ENCODE measurements around the gene ZBTB45.
"Not testable (repeated sequence)": the region's sequence is repeated elsewhere in the genome, so short reads cannot be mapped to it uniquely, and the experiment has no call there.

ZBTB45 gene

DNA sequence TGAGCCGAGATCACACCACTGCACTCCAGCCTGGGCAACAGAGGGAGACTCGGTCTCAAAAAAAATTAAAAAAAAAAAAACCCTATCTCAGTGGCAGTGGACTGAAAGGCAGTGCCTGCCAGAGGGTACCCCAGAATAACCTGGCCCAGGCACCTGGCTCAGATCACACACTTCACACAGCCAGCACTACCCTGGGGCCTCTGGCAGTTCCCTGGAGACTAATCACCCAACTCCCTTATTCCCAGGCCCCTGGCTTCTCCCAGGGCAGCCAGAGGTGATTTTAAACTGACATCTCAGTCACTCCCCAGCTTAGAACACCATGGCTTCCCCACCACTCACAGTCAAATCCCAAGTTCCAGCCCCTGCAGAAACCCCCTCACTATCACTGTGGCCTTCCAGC, 4.4 kb downstream of the ZBTB45 start:
- no peak for DNase-seq
- in situ Hi-C loops (cut with HindIII; ENCODE audit: low pct_ligation_motif_present, low pct_unique_long_range_greater_than_20kb, low sequenced_read_pairs): no loop called here

DNA sequence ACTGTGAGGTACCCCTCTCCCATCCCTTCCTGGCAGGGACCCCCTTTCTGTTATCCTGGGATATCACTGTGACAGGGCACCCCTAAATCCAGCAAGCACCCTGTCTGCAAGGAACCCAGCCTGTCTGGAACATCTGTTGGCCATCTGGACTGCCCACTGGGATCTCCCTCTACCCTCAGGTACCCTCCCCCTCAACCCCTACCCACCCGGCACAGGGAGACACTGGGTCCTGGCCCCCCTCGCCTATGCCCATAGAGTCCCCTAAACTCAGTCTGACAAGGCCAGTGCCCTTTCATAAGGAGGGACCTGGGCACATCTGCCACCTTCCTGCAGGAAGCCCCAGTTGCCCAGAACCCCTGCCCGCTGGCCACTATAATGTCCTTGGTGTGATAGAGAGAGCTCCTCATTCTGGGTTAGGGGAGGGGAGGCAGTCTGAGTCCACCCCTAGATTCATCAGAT, 5.0 kb downstream of the ZBTB45 start:
- DNase-seq: no peak
- in situ Hi-C loops (cut with HindIII; ENCODE audit: low pct_ligation_motif_present, low pct_unique_long_range_greater_than_20kb, low sequenced_read_pairs): no loop called here

DNA sequence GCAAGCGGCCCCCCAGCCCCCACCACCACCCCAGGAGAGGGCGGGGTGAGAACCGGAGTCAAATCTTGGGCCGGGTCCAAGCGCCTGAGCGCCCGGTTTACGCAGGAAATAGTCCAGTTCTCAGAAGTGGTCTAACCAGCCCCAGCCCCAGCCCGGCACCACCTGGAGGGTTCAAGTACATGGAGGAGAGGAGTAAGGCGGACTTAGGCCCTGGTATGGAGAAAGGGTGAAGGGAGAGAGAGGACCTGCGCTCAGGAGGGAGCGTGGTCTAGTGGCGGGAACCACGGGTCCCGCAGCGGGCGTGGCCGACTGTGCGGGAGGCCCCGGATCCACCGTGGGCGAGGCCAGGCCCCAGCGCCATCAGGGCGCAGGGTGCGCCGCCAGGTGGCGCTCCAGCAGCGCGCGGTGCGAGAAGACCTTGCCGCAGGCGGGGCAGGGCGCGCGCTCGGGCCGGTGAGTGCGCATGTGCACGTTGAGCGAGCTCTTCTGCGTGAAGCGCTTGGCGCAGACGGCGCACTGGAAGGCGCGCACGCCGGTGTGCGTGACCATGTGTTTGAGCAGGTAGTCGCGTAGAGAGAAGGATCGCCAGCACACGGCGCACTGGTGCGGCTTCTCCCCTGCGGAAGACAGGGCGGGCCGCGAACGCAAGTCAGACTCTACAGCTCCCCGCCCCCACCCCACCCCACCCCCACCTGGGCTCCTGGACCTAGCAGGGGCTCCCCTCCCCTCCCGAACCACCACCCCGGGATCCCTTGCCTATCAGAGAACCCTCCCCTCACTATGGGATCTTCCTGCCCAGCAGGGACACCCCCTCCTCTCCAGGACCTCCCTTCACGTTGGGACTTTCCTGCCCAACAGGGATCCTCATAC, 5.7 kb downstream of the ZBTB45 start:
- peak; percentile 88 for DNase-seq
- in situ Hi-C loops (cut with HindIII; ENCODE audit: low pct_ligation_motif_present, low pct_unique_long_range_greater_than_20kb, low sequenced_read_pairs): no loop called here

DNA sequence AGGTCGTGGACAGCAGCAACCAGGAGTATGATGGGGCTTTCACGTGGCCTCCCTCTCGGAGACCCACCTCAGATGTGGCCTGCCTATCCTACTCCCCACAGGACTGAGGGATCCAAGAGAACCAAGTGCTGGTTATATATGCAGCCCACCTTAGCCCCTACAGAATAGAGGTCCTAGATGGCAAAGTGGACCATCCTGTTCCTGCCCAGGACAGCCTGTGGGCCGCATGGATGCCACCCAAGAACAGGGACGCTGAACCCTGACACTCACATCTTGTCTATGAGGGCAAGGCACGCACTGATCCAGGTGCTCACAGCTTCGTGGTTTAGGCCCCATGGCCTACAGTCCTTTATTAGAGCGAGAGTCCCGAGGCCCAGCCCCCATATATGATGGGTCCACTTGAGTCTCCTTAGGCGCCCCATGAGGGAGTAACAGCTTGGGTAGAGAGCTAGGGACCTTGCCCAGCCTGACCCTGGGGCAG, 6.4 kb downstream of the ZBTB45 start:
- DNase-seq: no peak
- in situ Hi-C loops (cut with HindIII; ENCODE audit: low pct_ligation_motif_present, low pct_unique_long_range_greater_than_20kb, low sequenced_read_pairs): no loop called here

DNA sequence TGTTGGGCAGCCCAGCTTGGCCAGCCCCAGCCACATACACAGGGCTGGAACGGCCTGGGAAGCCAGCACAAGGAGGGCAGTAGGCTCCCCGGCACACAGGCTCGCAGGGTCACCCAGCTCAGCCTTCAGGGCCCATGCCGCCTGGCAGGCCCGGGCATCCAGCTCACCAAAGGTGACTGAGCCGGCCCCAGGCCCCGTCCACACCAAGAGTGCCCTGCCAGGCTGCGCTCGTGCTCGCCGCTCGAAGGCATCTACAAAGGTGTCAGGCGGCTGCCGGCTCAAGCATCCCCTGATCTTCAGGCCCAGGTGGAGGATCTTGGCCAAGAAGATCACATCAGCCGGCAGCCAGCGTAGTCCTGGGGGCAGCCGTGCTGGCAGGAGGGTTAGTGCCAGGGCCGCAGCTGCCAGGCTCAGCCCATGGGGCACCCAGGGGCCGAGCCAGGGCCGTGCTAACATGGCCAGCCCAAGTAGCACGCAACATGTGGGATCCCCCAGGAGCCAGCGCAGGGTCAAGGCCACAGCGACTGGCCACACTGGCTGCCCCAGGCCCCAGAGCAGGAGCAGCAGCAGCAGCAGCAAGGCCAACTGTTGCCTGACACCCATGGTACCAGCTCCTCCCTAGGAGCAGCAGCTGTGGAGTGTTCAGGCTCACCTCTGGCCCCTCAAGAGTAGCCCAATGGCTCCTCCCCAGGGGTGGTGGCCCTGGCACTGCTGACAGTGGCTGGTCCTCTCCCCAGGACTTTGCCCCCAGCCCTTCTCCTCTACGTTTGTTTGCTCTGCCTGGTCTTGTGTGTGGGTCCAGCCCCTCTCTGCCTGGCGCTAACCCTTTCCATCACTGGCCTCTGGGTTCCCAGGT, 8.0 kb downstream of the ZBTB45 start, which contains the start of gene SLC27A5:
Gene SLC27A5 (minus strand): TSS at position 640 of the 856 bp plus-strand sequence. CDS start 37 bp downstream, at position 603.
- in situ Hi-C loops (cut with HindIII; ENCODE audit: low pct_ligation_motif_present, low pct_unique_long_range_greater_than_20kb, low sequenced_read_pairs): no loop called here
- no peak for DNase-seq

DNA sequence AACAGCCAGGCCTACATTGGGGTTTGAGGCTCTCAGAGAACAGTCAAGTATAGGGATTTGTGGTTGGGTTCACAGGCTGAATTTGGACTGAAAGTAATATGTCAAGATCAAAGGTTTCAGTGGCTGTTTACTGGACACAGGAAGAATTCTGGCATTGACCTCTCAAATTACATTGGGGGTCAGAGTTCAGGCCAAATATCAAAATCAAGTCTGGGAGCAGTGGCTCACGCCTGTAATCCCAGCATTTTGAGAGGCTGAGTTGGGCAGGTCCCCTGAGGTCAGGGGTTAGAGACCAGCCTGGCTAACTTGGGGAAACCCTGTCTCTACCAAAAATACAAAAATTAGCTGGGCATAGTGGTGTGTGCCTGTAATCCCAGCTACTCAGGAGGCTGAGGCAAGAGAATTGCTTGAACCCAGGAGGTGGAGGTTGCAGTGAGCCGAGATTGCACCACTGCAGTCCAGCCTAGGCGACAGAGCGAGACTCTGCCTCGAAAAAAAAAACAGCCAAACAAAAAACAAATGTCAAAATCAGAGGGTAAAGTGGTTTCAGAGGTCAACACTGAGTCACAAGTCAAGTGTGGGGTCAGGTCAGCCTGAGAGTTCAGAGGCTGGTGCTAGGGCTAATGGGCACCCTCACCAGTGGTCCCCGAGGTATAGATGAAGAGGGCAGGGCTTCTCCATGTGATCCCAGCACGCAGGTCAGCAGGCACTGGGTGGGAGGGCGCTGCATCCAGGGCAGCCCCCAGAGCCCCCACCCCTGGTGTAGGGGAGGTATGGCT, 9.3 kb downstream of the ZBTB45 start:
- in situ Hi-C loops (cut with HindIII; ENCODE audit: low pct_ligation_motif_present, low pct_unique_long_range_greater_than_20kb, low sequenced_read_pairs): no loop called here
- DNase-seq: no peak

DNA sequence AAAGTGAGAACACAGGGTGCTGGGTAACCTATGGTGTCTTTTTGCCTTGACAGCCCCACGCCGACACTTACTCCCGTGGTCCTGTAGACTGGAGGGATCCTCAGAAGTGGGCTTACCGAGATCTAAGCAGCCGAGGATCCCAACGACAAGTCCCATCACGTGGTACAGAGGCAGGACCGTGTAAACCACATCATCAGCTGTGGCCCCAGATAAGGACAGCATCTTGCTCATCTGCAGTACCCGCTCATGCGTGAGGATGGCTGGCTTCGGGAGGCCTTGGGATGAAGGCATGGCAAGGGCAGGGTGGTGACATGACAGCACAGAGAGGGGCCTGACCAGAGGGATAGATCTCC, 9.9 kb downstream of the ZBTB45 start:
- in situ Hi-C loops (cut with HindIII; ENCODE audit: low pct_ligation_motif_present, low pct_unique_long_range_greater_than_20kb, low sequenced_read_pairs): no loop called here
- no peak for DNase-seq

DNA sequence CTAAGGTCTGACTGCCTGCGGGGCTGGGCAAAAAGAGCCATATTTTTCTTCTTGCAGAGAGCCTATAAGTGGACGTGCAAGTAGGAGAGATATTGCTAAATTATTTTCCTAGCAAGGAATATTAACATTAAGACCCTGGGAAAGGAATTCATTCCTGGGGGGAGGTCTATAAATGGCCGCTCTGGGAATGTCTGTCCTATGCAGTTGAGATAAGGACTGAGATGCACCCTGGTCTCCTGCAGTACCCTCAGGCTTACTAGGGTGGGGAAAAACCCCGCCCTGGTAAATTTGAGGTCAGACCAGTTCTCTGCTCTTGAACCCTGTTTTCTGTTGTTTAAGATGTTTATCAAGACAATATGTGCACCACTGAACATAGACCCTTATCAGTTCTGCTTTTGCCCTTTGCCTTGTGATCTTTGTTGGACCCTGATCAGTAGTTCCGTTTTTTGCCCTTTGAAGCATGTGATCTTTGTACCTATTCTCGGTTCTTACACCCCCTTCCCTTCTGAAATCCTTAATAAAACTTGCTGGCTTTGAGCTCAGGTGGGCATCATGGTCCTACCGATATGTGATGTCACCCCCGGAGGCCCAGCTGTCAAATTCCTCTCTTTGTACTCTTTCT, 11.9 kb downstream of the ZBTB45 start:
- DNase-seq; in situ Hi-C loops (cut with HindIII; ENCODE audit: low pct_ligation_motif_present, low pct_unique_long_range_greater_than_20kb, low sequenced_read_pairs): not testable (repeated sequence)

DNA sequence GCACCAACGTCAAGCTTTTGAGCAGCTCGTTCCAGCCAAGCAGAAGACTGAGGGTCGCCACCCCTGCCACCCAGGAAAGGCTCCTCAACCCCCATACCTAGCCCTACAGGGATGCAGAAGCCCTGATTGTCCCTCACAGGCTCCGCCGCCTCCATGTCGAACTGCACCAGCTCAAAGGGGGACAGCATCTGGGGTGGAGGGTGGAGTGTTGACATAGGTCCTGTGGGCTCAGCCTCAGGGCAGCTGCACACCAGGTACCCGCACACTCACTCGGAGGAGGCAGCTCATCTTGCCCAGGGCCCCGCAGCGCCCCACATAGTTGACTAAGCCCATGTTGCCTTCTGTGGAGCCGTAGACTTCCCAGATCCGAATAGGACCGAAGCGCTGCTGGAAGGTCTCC, 19.4 kb downstream of the ZBTB45 start:
- in situ Hi-C loops (cut with HindIII; ENCODE audit: low pct_ligation_motif_present, low pct_unique_long_range_greater_than_20kb, low sequenced_read_pairs): no loop called here
- no peak for DNase-seq

DNA sequence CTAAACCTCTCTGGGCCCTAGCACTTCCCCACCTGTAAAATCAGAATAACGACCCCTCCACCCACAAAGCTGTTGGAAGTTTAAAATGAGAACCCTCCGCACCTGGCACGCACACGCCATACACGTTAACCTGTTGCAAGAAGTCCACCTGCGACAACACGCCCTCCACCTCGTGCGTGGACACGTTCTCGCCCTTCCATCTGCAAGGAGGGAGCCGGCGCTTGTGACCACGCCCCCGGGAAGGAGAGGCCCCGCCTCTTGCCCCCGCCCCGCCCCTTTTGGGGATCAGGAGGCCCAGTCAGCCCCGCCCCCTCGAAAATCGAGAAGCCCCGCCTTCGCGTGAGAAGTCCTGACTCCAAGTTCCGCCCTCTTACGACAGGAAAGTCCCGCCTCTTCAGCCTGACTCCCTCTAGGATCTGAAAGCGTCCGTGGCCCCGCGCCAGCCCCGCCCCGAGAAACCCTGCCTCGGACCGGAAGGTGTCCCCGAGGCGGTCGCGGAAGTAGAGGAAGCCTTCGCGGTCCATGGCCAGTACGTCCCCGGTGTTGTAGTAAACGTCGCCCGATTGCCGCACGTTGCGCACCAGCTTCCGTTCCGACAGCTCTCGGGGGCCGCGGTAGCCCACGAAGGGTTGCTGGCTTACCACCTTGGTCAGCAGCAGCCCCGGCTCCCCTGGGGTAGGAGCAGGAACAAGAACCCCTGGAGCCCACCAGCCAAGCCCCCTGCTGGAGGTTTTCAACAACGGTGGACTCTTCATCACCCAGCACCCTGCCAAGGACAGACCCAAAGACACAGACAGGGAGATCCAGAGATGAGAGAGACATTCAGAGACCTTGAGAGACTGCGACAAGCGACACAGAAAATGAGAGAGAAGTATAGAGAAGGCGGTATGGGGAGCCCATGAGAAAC, 20.3 kb downstream of the ZBTB45 start:
- in situ Hi-C loops (cut with HindIII; ENCODE audit: low pct_ligation_motif_present, low pct_unique_long_range_greater_than_20kb, low sequenced_read_pairs): no loop called here
- DNase-seq: peak; percentile 97

DNA sequence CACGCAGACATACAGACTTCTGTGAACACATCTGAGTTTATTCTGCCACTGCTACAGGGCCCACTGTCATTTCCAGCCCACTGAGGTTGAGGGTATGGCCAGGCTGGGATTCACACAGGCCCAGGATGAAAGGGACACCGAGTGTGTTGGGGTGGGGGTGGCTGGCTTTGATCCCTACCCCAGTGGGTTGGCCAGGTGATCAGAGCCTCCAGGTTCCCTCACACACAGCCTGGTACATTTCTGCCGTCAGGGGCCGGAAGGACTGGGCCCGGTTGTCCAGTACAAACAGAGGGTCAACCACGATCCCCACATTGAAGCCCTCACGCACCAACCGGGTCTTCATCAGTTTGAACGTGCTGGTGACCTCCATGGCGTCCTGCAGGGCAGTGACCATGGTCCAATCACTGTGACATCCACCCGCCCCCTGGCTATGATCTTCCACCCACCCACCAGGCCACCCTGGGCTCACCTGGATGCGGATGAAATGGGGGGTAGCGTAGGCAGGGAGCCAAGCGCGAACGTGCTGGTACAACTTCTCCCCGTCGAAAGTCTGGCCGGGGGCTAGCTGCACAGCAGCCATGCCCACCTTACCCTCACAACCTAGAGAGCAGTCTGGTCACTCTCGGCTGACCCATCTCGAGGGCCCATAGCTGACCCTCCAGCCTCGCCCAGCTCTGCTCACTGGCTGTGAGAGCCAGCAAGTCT, 21.1 kb downstream of the ZBTB45 start:
- in situ Hi-C loops (cut with HindIII; ENCODE audit: low pct_ligation_motif_present, low pct_unique_long_range_greater_than_20kb, low sequenced_read_pairs): no loop called here
- no peak for DNase-seq

DNA sequence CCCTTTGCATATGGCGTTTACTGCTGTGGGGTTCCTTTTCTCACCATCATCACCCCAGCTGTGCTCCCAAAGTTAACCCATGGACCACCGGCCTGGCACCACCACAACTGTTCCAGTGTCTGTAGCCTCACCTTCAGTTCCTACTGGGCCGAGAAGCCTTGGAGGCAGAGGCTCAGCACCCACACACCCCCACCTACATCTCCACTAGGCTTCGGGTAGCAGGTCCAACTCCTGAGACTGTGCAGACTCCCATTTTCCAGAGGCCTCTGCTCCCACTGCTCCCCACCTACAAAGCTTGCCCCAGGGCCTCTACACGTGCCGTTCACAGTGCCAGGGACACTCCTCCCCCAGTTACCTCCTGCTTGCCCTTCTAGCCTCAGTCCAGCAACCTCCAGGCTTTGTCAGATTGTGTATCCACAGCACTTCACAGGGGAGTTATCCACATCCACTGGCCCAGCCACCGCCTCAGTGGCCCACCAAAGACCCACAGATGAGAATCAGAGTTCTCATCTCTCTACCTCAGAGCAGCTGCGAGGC, 21.9 kb downstream of the ZBTB45 start:
- in situ Hi-C loops (cut with HindIII; ENCODE audit: low pct_ligation_motif_present, low pct_unique_long_range_greater_than_20kb, low sequenced_read_pairs): no loop called here
- DNase-seq: no peak

DNA sequence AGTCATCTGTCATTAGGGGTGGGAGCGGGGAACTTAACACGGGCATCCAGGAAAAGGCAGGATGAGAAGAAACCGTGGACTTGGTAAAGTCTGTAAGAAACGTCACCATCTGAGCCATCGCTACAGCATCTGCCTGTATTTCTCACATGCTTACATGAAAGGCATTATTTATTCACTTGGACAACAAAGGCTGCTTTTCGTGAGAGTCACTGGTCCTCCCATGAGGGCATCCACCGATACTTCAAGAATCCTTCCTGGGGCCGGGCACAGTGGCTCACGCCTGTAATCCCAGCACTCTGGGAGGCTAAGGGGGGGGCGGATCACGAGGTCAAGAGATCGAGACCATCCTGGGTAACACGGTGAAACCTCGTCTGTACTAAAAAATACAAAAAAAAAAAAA, 27.3 kb downstream of the ZBTB45 start:
- in situ Hi-C loops (cut with HindIII; ENCODE audit: low pct_ligation_motif_present, low pct_unique_long_range_greater_than_20kb, low sequenced_read_pairs): no loop called here
- no peak for DNase-seq

DNA sequence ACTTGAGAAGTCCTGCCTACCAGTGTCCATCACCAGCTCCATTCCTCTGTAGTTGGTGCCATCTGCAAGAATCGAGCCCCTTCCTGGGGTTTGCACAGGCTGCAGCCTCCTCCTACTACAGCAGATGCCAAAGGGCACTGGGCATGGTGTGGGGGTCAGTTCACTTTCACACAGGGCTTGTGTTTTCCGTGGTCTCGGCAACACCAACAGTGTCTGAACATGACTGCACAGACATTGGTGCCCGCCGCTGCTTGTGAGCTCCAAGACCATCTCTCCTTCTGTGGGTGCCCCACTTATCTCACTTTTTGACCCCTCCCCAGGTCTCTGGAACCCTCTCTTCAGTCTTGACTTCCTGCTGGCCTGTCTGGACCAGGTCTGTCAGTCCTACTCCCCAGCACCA, 28.2 kb downstream of the ZBTB45 start:
- in situ Hi-C loops (cut with HindIII; ENCODE audit: low pct_ligation_motif_present, low pct_unique_long_range_greater_than_20kb, low sequenced_read_pairs): no loop called here
- no peak for DNase-seq

DNA sequence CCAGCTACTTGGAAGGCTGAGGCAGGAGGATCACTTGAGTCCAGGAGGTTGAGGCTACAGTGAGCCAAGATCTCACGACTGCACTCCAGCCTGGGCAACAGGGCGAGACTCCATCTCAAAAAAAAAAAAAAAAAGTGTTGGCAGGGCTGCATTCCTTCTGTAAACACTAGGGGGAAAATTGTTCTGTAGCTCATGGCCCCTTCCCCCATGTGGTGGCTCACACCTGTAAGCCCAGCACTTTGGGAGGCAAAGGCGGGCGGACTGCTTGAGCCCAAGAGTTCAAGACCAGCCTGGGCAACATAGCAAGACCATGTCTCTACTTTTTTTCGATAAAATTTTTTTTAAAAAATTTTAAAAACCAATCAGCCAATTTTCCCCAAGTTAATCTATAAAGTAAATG, 35.3 kb downstream of the ZBTB45 start:
- in situ Hi-C loops (cut with HindIII; ENCODE audit: low pct_ligation_motif_present, low pct_unique_long_range_greater_than_20kb, low sequenced_read_pairs): not testable (repeated sequence)

DNA sequence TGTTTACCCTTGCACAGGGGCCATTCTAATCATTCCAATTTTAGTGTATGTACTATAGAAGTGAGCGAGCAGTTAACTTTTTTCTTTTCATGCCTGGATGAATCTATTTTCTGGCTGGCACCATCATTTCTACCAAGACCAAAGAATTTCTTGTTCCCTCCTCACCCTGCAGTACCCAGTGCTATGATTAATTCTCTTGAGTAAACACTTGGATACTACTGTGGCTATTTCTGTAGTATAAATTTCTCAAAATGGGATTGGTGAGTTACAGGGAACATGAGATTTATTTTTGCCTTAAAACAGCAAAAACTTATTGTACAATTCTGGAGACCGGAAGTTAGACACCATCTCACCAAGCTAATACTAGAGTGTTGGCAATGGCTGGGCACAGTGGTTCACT, 35.8 kb downstream of the ZBTB45 start:
- DNase-seq: no peak
- in situ Hi-C loops (cut with HindIII; ENCODE audit: low pct_ligation_motif_present, low pct_unique_long_range_greater_than_20kb, low sequenced_read_pairs): no loop called here

More for the DNA sequence above, 35.3 kb downstream of the ZBTB45 start:
- DNase-seq: peak; percentile 10

DNA sequence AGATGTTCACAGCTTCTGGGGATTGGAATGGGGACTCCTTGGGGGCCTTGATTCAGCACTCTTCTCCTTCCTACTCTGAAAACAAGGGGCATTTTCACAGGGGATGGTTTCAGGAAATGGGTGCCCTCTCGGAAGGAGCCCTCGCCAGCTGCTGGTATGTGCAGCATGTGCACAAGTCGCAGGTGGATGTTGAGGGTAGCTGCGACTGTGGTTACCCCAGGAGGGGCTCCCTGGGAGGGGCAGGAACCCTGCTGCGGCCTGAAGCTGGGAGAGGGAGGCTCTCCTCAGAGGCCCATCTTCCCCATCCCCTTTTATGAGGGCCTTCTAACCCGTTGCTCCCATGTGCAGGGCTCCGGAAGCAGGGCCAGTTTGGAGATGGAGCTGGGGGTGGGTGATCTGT, 37.2 kb downstream of the ZBTB45 start:
- DNase-seq: no peak
- in situ Hi-C loops (cut with HindIII; ENCODE audit: low pct_ligation_motif_present, low pct_unique_long_range_greater_than_20kb, low sequenced_read_pairs): no loop called here

All from ACHN (cell line).